GM19025 (cell line): ENCODE results near the gene HNRNPA1.
"Not testable (repeated sequence)": the region's sequence is repeated elsewhere in the genome, so short reads cannot be mapped to it uniquely, and the experiment has no call there.

Experiments
- ATAC-seq: cut with Tn5 transposase; IDR thresholded peaks from one replicate; pipeline ENCODE4 v1.9.1; 2021; ENCODE audit warnings: mild to moderate bottlenecking, low read depth, moderate library complexity; ENCODE audit not compliant: unreplicated experiment

Gene HNRNPA1

GRCh38 chr12:54296393-54297099 lies 16.0 kb downstream of the HNRNPA1 start:
- no peak for ATAC-seq

GRCh38 chr12:54298904-54299303 lies 18.4 kb downstream of the HNRNPA1 start:
- ATAC-seq: no peak

DNA sequence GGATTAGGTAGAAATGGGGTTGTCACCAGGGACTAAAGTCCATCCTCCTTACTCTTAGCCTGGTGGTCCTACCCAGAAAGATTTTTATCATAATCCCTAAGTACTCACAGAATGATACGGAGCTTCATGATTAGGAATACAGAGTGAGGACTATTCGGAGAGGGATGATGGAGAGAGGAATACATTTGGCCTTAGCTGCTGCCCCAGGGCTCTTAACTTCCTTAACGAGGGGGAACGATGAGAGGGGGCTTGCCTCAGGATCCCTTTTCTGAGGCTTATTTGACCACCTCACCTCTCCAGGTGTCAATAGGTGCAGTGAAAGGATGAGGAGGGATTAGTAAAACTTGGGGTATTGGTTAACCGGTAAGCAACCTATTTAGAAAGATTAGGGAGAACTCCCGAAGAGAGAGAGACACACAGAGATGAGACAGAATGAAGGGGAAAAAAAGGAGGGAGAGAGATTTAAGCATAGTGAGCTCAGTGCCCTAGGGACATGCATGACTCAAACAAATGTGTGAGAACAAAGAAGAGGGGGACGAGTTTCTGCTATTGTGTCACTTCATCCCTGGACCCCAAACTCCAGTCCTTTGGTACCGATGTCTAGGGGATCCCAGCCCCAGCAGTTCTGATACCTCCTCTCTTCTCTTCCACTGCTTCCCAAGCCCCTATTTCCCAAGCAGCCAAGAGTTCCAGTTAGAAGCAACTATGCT lies 19.1 kb downstream of the HNRNPA1 start:
- no peak for ATAC-seq

DNA sequence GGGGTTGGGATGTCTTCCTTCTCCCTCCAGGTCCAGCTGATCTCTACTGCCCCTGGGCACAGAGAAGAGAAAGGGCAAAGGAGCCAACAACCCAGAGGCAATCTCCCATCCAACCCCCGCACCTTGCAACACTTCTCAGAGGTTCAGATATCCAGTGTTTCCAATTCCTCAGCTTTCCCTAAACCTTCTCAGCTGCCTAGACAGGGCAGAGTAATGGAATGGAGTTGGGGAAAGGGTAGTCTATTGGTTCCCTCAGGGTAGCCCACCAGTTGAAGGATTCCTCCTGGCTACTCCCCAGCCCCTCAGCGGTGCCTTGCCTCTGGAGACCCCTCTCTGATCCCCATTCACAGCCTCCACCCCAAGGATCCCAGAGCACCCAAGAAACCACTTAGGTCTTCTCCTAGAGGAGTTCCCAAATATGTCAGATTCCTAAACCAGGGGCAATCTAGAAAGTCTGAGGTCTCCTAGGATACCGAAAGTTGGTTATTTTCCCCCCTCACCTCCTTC lies 19.8 kb downstream of the HNRNPA1 start:
- no peak for ATAC-seq

DNA sequence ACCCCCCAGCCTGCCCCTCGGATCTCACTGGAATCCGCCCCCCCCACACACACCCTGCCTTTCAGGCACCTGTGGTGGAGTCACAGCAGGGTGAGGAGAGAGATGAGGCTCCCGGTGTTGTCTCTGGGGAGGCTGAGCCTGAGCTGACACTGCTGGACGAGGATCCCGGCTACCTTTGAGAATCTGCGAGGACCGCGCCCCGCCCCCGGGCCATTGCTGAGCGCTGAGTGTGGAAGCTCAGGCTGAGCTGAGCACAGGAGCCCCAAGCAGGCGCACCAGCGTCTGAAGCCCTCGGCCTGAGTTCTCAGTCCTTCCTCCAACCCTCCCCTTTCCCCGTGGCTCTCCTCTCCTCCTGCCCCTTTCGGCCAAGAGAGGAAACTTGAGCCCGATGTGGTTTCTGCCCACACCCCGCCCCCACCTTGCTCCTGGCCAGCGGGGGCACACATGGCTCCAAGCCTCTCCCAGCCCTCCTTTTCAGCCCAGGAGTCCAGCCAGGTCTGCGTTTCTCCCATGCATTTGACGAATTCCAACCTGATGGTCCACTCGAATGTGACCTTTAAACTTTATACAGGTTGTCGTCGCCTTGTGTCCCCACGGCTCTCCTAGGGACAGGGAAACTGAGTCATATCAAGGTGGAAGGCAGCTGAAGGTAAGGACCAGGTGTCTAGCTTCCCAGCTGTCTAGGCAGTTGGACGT lies 20.4 kb downstream of the HNRNPA1 start, which contains the start of gene NFE2:
Gene NFE2, minus strand, starts transcription at position 284 of the 696 bp plus-strand sequence. CDS start 5,767 bp downstream, outside the sequence.
- no peak for ATAC-seq

- ATAC-seq: no peak
Observed at GRCh38 chr12:54301428-54302048, 21.0 kb downstream of the HNRNPA1 start.

DNA sequence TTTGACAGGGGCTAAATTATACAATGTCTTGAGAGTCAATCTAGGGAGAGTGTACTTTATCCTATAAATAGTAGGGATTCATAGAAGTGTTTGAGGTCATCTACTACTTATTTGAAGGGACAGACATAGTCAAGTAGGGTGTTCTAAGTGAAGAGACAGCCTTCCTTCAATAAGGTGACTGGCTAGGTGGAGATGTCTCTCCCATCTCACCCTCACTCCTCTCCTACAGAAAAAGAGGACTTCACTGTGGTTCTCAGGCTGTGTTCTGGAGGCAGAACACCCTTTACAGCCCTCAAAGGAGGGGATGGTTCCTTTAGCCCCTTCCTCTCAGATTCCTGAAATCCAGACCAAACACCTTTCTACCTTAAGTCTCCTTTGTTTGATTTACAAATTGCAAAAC lies 23.1 kb downstream of the HNRNPA1 start:
- no peak for ATAC-seq

DNA sequence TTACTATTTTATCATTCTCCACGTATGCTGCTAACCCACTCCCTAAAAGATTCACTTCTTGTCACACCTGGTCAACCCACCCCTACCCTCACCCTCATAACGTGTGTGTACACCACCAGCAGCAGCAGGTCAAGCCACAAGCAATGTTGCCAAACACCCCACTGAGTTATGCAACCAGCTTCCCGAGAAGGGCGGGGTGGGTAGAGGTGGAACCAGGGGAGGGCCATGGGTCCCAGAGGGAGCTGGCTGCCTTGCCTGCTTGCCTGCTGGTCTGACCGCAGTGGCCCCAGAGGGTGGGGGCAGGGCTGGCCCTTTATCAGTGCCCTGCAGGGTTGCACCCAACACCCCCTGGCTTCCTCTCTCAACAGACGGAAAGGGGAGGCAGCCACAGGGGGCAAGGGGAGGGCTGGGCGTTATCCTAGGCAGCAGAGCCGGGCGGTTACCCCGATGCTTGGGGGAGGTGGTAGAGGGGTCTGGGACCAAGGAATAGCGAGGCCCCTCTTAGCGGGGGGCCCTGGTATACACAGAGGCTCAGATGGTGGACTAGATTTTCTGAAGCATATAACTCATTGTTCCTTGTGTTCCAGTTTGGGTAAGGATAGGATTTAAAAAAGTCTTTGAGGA lies 23.8 kb downstream of the HNRNPA1 start:
- ATAC-seq: no peak

DNA sequence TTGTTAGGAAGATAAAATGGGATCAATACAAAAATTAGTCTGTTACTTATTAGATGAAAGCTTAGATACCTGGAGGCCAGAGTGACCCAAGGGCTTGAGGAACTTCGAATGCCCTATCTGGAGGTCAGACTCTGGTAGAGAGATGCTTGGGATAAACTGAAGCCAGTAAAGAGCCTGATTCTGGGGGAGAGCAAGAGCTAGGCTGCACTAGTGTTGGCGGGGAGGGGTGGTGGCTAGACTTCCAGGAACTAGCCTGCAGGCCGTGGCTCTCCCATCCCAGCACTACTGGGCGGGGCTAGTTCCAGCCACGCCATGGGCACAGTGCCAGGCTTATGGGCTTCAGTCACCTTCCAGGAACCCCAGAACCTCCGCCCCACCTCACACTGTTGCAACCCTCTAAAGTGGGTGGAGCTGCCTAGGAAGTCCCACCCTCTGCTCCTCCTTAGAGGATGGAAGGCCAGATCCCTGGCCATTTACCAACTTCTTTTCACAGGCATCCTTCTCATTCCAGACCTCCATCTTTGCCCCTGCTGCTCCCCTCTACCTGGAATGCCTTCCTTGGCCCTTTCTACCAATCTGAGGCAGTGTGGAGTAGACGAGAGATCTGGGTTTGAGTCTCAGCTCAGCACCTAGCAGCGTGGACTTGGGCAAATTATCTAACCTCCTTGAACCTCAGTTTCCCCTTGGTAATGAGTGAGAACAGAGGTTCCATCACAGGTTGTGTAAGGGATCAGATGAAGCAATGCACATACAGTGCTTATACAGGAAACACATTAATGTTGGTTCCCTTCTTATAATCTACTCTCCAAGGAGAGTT lies 26.6 kb downstream of the HNRNPA1 start:
- no peak for ATAC-seq

- ATAC-seq: no peak
Observed at GRCh38 chr12:54311051-54311450, 30.5 kb downstream of the HNRNPA1 start.

- not testable (repeated sequence) for ATAC-seq
Observed at GRCh38 chr12:54312309-54312708, 31.8 kb downstream of the HNRNPA1 start.

DNA sequence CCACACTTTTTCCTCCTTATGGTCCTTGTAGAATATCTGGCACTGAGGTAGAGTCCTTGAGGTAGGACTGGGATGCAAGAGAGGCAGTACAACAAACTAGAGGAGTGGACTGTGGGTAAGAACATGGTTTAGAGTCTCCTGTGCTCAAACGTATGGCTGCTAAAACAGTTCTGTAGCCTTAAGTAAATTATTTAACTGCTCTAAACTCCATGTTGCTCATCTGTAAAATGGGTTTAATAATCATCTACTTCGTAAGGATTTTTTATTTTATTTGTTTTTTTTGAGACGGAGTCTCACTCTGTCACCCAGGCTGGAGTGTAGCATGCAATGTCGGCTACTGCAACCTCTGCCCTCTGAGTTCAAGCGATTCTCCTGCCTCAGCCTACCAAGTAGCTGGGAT lies 40.8 kb downstream of the HNRNPA1 start:
- ATAC-seq: no peak

DNA sequence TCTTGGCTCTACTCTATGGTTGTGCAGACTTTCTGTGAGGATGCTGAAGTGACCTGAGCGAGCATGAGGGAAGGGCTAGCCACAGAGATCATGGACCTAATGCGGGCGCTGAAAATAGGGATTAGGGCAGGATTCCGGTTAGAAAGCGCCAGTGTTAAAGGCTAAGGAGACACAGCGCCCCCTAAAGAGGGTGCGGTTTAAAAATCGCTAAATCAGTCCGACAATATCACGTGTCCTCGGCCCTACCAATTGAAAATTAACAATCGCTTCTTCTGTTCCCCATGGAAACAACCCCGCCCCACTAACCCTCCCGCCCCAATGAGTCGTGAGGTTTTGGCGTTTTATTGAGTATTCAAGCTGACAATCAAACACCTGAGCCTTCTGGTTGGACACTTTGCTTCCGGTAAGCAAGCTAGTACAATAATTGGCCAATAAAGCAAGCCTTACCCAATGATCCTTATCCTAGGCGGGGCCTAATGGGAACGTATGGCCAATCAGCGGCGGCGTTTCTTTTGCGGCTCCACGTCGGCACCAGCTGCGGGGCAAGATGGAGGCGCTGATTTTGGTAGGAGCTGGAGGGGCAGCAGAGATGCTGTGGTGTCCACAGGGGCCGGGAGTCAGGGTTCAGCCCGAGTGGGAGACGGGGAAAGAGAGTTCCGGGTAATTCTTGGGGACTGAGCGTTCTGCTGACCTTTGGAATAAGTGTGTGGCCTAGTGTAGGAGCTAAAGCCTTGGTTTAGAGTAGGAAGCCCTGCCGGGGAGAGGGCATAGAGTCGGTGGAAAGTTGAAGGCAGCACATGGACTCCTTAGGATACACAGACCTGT lies 44.3 kb downstream of the HNRNPA1 start, which contains the start of gene COPZ1:
Gene COPZ1, plus strand, starts transcription at position 515 of the 825 bp plus-strand sequence. Its CDS starts 33 bp downstream, at position 548.
- peak; percentile 98 for ATAC-seq

- not testable (repeated sequence) for ATAC-seq
Observed at GRCh38 chr12:54325442-54326109, 45.0 kb downstream of the HNRNPA1 start.

DNA sequence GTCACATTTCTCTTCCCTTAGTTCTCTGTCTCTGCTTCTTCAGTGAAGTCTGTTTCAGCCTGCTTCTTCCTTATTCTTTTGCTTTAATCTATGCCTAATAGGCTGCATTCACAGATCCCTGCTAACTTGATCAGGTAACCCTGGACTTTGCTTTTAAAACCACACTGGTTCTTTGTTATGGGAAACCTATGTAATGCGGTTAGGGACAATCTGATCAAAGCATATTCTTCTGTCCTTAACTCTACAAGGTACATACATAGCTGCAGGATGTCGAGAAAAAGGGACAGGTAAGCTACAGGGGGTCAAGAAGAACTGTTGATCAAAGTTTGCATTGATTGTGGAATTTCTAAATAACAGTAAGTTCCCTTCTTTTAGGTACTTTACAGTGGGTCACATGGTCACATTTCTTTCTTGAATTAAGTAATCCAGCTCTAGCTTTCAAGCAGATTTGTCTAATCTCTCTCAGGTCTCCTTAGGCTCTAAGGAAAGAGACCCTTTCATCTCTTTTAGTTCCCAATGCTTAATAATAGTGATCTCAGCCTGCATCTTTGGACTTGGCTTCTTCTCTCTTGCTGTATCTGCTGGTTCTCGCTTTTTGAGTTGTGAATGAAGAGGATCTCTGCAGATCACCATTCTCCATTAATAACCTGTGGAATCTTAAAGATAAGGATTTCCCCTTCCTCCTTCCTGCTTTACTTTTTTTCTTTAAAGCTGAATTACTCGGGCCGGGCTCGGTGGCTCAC lies 48.2 kb downstream of the HNRNPA1 start:
- ATAC-seq: no peak

DNA sequence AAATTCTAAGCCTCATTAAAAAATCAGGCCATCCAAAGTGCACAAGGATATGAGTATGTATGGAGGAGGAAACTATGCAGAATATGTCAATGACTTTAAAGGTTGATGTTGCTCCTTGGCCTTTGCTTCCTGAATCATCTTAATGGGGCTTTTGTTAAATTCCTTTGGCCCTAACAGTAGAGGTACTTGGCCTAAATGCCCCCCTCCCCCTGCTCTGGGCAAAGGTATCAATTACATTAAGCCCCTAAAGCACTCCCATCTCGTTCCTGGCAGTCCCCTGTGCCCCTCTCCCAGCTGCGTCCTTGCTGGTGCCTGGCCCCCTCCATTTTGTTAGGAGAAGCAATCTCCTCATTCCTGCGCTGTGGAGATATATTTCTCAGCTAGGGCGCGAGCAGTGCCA lies 49.2 kb downstream of the HNRNPA1 start:
- no peak for ATAC-seq

GRCh38 chr12:54330442-54330841 lies 49.9 kb downstream of the HNRNPA1 start:
- ATAC-seq: no peak
